Heart left ventricle (tissue), 13 donors: ENCODE results near the gene B3GALNT1.

Source experiments
- CTCF ChIP-seq, 12 donors: fragments of 200-600 bp; sonication (generic) in 4 of 12; IDR thresholded peaks; one replicate each; pipeline versions ENCODE4 v1.5.0 to v1.8.0; 2018 to 2022; ENCODE audit warnings: antibody characterized with exemption in 12 of 12, mild to moderate bottlenecking in 5 of 12
- POLR2A ChIP-seq, 2 donors: fragments of 450-650 bp; IDR thresholded peaks; one replicate each; pipeline ENCODE4 v1.6.1; 2017; ENCODE audit warnings: antibody characterized with exemption in 2 of 2, mild to moderate bottlenecking in 2 of 2, moderate library complexity in 2 of 2
- donor health status: ischemic (EF 13 %, LVEDD 7.1; RV severe dilation, severe dysfunction).
- donor health status: DM: no; HTN: yes; CAD: no.
- donor health status: DM: no; HTN: no; CAD: no.
- donor health status: ischemic (EF 25% LVEDD 6.9; RV normal size, moderate dysfunction).
- donor health status: ischemic (EF 25% LVEDD 5.7; RV mildly dilated, moderate dysfunction).
- donor health status: ischemic (EF 35%, LVEDD 5.7; RV mildly dilated, moderate dysfunction).
- donor health status: nonischemic (EF 11% LVEDD 7.7; RV severe dilation, severe dysfunction).
- donor health status: DM: yes; HTN: yes; CAD: no.
- donor health status: PGD.
- donor health status: ischemic (EF 29% LVEDD 5.4; RV normal size, mild dysfunction).
- donor health status: nonischemic (EF 23%, LVEDD 6.1; RV moderate dilation, normal function).

DNA sequence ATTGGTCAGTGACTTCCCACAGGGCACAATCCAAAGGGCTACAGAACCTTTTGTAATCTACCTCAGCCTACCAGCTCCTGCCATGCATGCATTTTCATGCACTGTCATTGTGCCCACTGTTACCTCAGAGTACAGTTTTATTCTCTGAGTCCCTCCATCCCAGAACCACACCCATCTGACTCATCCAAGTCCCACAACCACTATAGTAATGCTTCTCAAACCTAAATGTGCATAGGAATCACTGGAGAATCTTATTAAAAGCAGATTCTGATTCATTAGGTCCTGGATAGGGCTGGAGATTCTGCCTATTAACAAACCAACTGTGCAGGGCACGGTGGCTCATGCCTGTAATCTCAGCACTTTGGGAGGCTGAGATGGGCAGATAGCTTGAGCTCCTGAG lies 3.7 kb upstream of the B3GALNT1 start:
- TF ChIP-seq CTCF (IDR thresholded peaks at IDR 0.05) (no peak), POLR2A (IDR thresholded peaks at IDR 0.05) (no peak)
